Panc1 (cell line): ENCODE measurements around the gene GRIA3. TPM values are rescaled to one million over a fixed set of nuclear protein-coding genes. Genes with fewer than 3 reads are reported as not detected.

ENCODE experiments used
- ATAC-seq: fragments of 200-7000 bp; cut with Tn5 transposase; 2 replicates; pipeline ENCODE4 v1.9.1; 2020; ENCODE audit warnings: mild to moderate bottlenecking, moderate library complexity
- BruUV-seq: library from RNA; stranded (reverse); fragments of 400-500 nt; replicated peaks from 2 replicates; lab custom pipeline; 2021; lab: Mats Ljungman, UMichigan
- CTCF ChIA-PET: fragments of 300-600 bp; sonication (Branson Sonifier 250); formaldehyde crosslinking; loops from one replicate; lab custom pipeline; 2022; ENCODE audit warnings: antibody characterized with exemption; lab: Charles Lee
- POLR2A ChIA-PET: fragments of 300-600 bp; sonication (Branson Sonifier 250); formaldehyde crosslinking; loops from one replicate; lab custom pipeline; 2022; ENCODE audit warnings: antibody characterized with exemption; lab: Charles Lee
- DNase-seq: peaks from one replicate; pipeline ENCODE4 v3.0.0-alpha.2; 2010; ENCODE audit warnings: low read depth, low spot score
- H3K27ac ChIP-seq: 2 replicates; pipeline ENCODE4 v1.5.1; 2011; ENCODE audit warnings: mild to moderate bottlenecking, low read length, inconsistent platforms
- H3K27me3 ChIP-seq: fragments of 200-500 bp; sonication (Bioruptor generic); 2 replicates; pipeline ENCODE4 v1.6.0; 2014; ENCODE audit warnings: low read length, inconsistent platforms; ENCODE audit not compliant: control insufficient read depth, insufficient read depth
- H3K36me3 ChIP-seq: fragments of 200-500 bp; sonication (Bioruptor generic); 2 replicates; pipeline ENCODE4 v1.5.1; 2014; ENCODE audit warnings: inconsistent platforms, mild to moderate bottlenecking, low read length, moderate library complexity; ENCODE audit not compliant: control insufficient read depth, insufficient read depth
- H3K4me1 ChIP-seq: 2 replicates; pipeline ENCODE4 v1.5.1; 2011; ENCODE audit warnings: inconsistent platforms, mild to moderate bottlenecking, low read length, moderate library complexity; ENCODE audit not compliant: control insufficient read depth, insufficient read depth
- H3K4me3 ChIP-seq, 2 experiments: 2 replicates each; pipeline ENCODE4 v1.5.1; 2011 to 2012; ENCODE audit warnings: low read depth in 2 of 2, low read length in 2 of 2, mild to moderate bottlenecking in 2 of 2, inconsistent platforms in 1 of 2, moderate library complexity in 1 of 2
- H3K9me3 ChIP-seq: fragments of 200-500 bp; sonication (Bioruptor generic); 2 replicates; pipeline ENCODE4 v1.5.1; 2014; ENCODE audit warnings: low read depth, mild to moderate bottlenecking, inconsistent platforms, low read length, moderate library complexity; ENCODE audit not compliant: control insufficient read depth, insufficient read depth
- CTCF ChIP-seq: fragments of 450-650 bp; IDR thresholded peaks from 2 replicates; pipeline ENCODE4 v1.5.1; 2017; ENCODE audit warnings: mild to moderate bottlenecking
- POLR2AphosphoS5 ChIP-seq: IDR thresholded peaks from 2 replicates; pipeline ENCODE4 v1.6.1; 2012; ENCODE audit warnings: mild to moderate bottlenecking, low read depth, low read length, moderate library complexity
- REST ChIP-seq, 2 experiments: IDR thresholded peaks; 2 replicates each; pipeline ENCODE4 v1.6.1; 2011 to 2012; ENCODE audit warnings: low read depth in 2 of 2, control low read depth in 1 of 2, low read length in 1 of 2, mild to moderate bottlenecking in 1 of 2, moderate library complexity in 1 of 2; ENCODE audit not compliant: insufficient read depth in 1 of 2
- SIN3A ChIP-seq: IDR thresholded peaks from 2 replicates; pipeline ENCODE4 v1.6.1; 2012; ENCODE audit warnings: low read depth, mild to moderate bottlenecking, low read length, moderate library complexity, borderline replicate concordance; ENCODE audit not compliant: insufficient read depth
- TCF7L2 ChIP-seq: IDR thresholded peaks from 2 replicates; pipeline ENCODE4 v1.6.1; 2011; ENCODE audit warnings: mild to moderate bottlenecking, low read depth, low read length, inconsistent platforms
- in situ Hi-C: cut with HindIII; loops from 2 replicates; pipeline ENCODE4 v1.10.0; 2016; ENCODE audit warnings: low sequenced_read_pairs, low pct_unique_long_range_greater_than_20kb
- intact Hi-C: fragments of 100-400 bp; cut with micrococcal nuclease; formaldehyde crosslinking; loops from one replicate; pipeline ENCODE4 v1.10.0; 2022; ENCODE audit not compliant: unreplicated experiment
- total RNA-seq: library from RNA; stranded (reverse); gene quantifications from one replicate; pipeline ENCODE4 v1.2.1, GENCODE V29; 2021; ENCODE audit not compliant: unreplicated experiment

GRIA3 gene
- total RNA-seq, 1 experiment from 2014 or later = not detected

- TF ChIP-seq SIN3A (no peak), POLR2AphosphoS5 (no peak)
- Histone ChIP-seq H3K9me3 (no peaks in the 10 kb centered on the region), H3K4me3 (no peak overlapping the region), H3K27me3 (no peaks in the 10 kb centered on the region), H3K4me1 (no peaks in the 10 kb centered on the region), H3K36me3 (no peaks in the 10 kb centered on the region), H3K27ac (no peak overlapping the region)
- ChIA-PET POLR2A (no interaction called here), CTCF (no interaction called here)
- in situ Hi-C loops = no loop called here
- intact Hi-C loops = no loop called here
- no peak for ATAC-seq
- no TSS peak for BruUV-seq
- no peak for DNase-seq
Observed at GRCh38 chrX:123277347-123277746, 93.3 kb downstream of the GRIA3 start.

- H3K27ac ChIP-seq = no peak overlapping the region
- in situ Hi-C loops = no loop called here
Observed at GRCh38 chrX:123277821-123278220, 93.7 kb downstream of the GRIA3 start.

More at GRCh38 chrX:123277821-123278220, 93.7 kb downstream of the GRIA3 start:
- TF ChIP-seq POLR2AphosphoS5 (no peak), SIN3A (no peak), REST (IDR thresholded peaks at IDR 0.05; ENCODE audit: insufficient read depth in 1 of 2, low read depth in 2 of 2, low read length in 1 of 2) (no peak), TCF7L2 (no peak), CTCF (no peak)
- H3K27me3 ChIP-seq = no peaks in the 10 kb centered on the region
- BruUV-seq = no TSS peak
- H3K9me3 ChIP-seq = no peaks in the 10 kb centered on the region
- ATAC-seq (no peak), DNase-seq (no peak)
- intact Hi-C loops = no loop called here
- no peaks in the 10 kb centered on the region for H3K4me1 ChIP-seq
- H3K36me3 ChIP-seq = no peaks in the 10 kb centered on the region
- CTCF ChIA-PET = no interaction called here
- POLR2A ChIA-PET = no interaction called here
- H3K4me3 ChIP-seq = no peak overlapping the region
